IPS-11a (cell line): Measurements from ENCODE around the gene DKK3.

Source experiments
- H3K4me3 ChIP-seq: one replicate; pipeline ENCODE4 v1.5.1; 2013; ENCODE audit warnings: low read depth, low read length, control low read depth

Gene DKK3

GRCh38 chr11:12005476-12005875, 3.0 kb downstream of the DKK3 start:
- no peak overlapping the region for H3K4me3 ChIP-seq

GRCh38 chr11:12005061-12005460, 3.4 kb downstream of the DKK3 start:
- no peak overlapping the region for H3K4me3 ChIP-seq

GRCh38 chr11:12003815-12004214, 4.6 kb downstream of the DKK3 start:
- H3K4me3 ChIP-seq: no peak overlapping the region

- no peak overlapping the region for H3K4me3 ChIP-seq
Observed at GRCh38 chr11:12003336-12003735, 5.1 kb downstream of the DKK3 start.

- H3K4me3 ChIP-seq: no peak overlapping the region
Observed at GRCh38 chr11:12001186-12001585, 7.2 kb downstream of the DKK3 start.

- no peak overlapping the region for H3K4me3 ChIP-seq
Observed at GRCh38 chr11:11998091-11998781, 10.2 kb downstream of the DKK3 start.

GRCh38 chr11:11997049-11997322, 11.4 kb downstream of the DKK3 start:
- no peak overlapping the region for H3K4me3 ChIP-seq

- H3K4me3 ChIP-seq: no peak overlapping the region
Observed at GRCh38 chr11:11996321-11997048, 11.9 kb downstream of the DKK3 start.

GRCh38 chr11:11995601-11996000, 12.8 kb downstream of the DKK3 start:
- H3K4me3 ChIP-seq: no peak overlapping the region

- no peak overlapping the region for H3K4me3 ChIP-seq
Observed at GRCh38 chr11:11993839-11994238, 14.6 kb downstream of the DKK3 start.

GRCh38 chr11:11992257-11993212, 15.9 kb downstream of the DKK3 start:
- no peak overlapping the region for H3K4me3 ChIP-seq

- no peak overlapping the region for H3K4me3 ChIP-seq
Observed at GRCh38 chr11:11989774-11990744, 18.4 kb downstream of the DKK3 start.

GRCh38 chr11:11988681-11989261, 19.7 kb downstream of the DKK3 start:
- H3K4me3 ChIP-seq: no peak overlapping the region

GRCh38 chr11:11988099-11988651, 20.3 kb downstream of the DKK3 start:
- H3K4me3 ChIP-seq: no peak overlapping the region

GRCh38 chr11:11987503-11988022, 20.9 kb downstream of the DKK3 start:
- H3K4me3 ChIP-seq: no peak overlapping the region

- H3K4me3 ChIP-seq: no peak overlapping the region
Observed at GRCh38 chr11:11985954-11986949, 22.2 kb downstream of the DKK3 start.

- H3K4me3 ChIP-seq: no peak overlapping the region
Observed at GRCh38 chr11:11985016-11985715, 23.3 kb downstream of the DKK3 start.

- no peak overlapping the region for H3K4me3 ChIP-seq
Observed at GRCh38 chr11:11984563-11984962, 23.9 kb downstream of the DKK3 start.
